Vagina (tissue), 2 donors: Measurements from ENCODE around the gene BBOX1.

Source experiments
- CTCF ChIP-seq, 3 experiments: fragments of 450-650 bp in 2 of 3; fragments of 200-600 bp in 1 of 3; sonication (generic) in 1 of 3; IDR thresholded peaks; one replicate each; pipeline ENCODE4 v1.5.1; 2017 to 2019; ENCODE audit warnings: antibody characterized with exemption in 3 of 3, mild to moderate bottlenecking in 2 of 3, moderate library complexity in 2 of 3
- POLR2A ChIP-seq, 2 donors: fragments of 450-650 bp; IDR thresholded peaks; one replicate each; pipeline ENCODE4 v1.6.1; 2017; ENCODE audit warnings: antibody characterized with exemption in 2 of 2, mild to moderate bottlenecking in 2 of 2, moderate library complexity in 2 of 2
- POLR2AphosphoS5 ChIP-seq, 2 donors: sonication (generic); formaldehyde crosslinking; IDR thresholded peaks; one replicate each; pipeline ENCODE4 v1.9.0; 2017; ENCODE audit warnings: antibody characterized with exemption in 2 of 2, mild to moderate bottlenecking in 2 of 2, low read depth in 1 of 2; ENCODE audit not compliant: insufficient read depth in 1 of 2

DNA sequence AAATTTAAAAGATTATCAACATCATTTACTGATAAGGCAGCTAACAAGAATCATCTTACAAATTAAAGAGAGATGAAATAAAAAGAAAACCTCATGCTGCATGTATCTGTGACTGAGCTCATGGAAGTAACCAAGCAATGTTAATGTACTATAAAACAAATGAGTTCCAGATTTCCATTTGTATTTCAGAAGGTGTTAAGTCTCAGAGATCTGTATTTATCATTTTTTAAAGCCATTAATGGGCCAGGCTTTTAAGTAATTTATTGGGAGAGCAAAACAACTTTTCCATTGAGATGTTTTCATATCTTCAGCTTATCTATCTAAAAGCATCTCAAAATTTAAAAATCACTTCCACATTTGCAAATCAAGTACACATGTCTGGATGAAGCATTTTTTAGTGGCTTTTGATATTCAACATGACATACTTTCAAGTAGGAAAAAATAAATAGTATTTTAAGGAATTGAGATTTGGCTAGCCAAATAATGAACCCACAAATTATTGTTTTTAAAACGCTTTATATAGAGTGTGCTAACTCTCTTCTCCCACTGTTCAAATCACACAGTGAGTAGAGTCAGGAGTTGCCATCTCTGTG is 17.9 kb upstream of the BBOX1 start:
- TF ChIP-seq CTCF (IDR thresholded peaks at IDR 0.05) (no peak), POLR2A (IDR thresholded peaks at IDR 0.05) (no peak), POLR2AphosphoS5 (IDR thresholded peaks at IDR 0.05; ENCODE audit: insufficient read depth in 1 of 2, low read depth in 1 of 2) (no peak)
